Measurements from ENCODE around the gene ALPL. TPM values are rescaled to one million over a fixed set of nuclear protein-coding genes. Genes with fewer than 3 reads are reported as not detected.

ALPL gene
- total RNA-seq, 1 experiment from 2014 or later: 0.73 TPM

GRCh38 chr1:21534146-21534545, 24.9 kb downstream of the ALPL start:
- Histone ChIP-seq H3K36me3 (ENCODE audit: low read depth, low read length) (no peaks in the 10 kb centered on the region), H3F3A (ENCODE audit: low read length, unreplicated experiment) (no peaks in the 10 kb centered on the region), H3K9me2 (replicated peaks; ENCODE audit: low read length) (no peaks in the 10 kb centered on the region), H3K27ac (ENCODE audit: low read length) (no peak overlapping the region), H3K9me3 (ENCODE audit: low read length) (no peaks in the 10 kb centered on the region), H2AFZ (ENCODE audit: low read length) (no peak overlapping the region), H3K4me1 (ENCODE audit: insufficient read depth, low read length) (no peaks in the 10 kb centered on the region), H3K9ac (ENCODE audit: low read length) (no peak overlapping the region), H3K4me3 (ENCODE audit: low read length) (no peak overlapping the region), H3K4me2 (ENCODE audit: low read length) (no peak overlapping the region), H3K79me2 (ENCODE audit: low read length) (no peaks in the 10 kb centered on the region), H3K27me3 (ENCODE audit: low read length) (peaks cover 19% of the 10 kb centered on the region), H4K20me1 (ENCODE audit: low read length) (no peaks in the 10 kb centered on the region)
- ChIA-PET POLR2A (ENCODE audit: unreplicated experiment) (no interaction called here), CTCF (no interaction called here)
- DNase-seq (no peak), ATAC-seq (no peak)
- intact Hi-C loops (cut with micrococcal nuclease): loop anchor here (1.0 kb wide), 1 partner anchor 164 kb away; no protein-coding TSS in a partner anchor
- BruUV-seq (replicated peaks): no TSS peak
- TF ChIP-seq EZH2 (IDR thresholded peaks at IDR 0.05; ENCODE audit: low read length, unreplicated experiment) (no peak), EZH2phosphoT487 (IDR thresholded peaks at IDR 0.05; ENCODE audit: borderline replicate concordance, low read length) (no peak), CTCF (conservative IDR thresholded peaks at IDR 0.05; ENCODE audit: low read depth, low read length) (no peak)

GRCh38 chr1:21534674-21535378, 25.6 kb downstream of the ALPL start:
- ChIA-PET CTCF (interaction anchor here (1.5 kb wide), 1 partner anchor 165 kb away, joined by 9 read pairs; no protein-coding TSS in a partner anchor), POLR2A (ENCODE audit: unreplicated experiment) (no interaction called here)
- no peak overlapping the region for H3K4me3 ChIP-seq (ENCODE audit: low read length)
- H3K4me1 ChIP-seq (ENCODE audit: insufficient read depth, low read length): no peaks in the 10 kb centered on the region
- no TSS peak for BruUV-seq (replicated peaks)
- H3K4me2 ChIP-seq (ENCODE audit: low read length): no peak overlapping the region
- no peaks in the 10 kb centered on the region for H3K79me2 ChIP-seq (ENCODE audit: low read length)
- H3K9me2 ChIP-seq (replicated peaks; ENCODE audit: low read length): no peaks in the 10 kb centered on the region
- H3K9me3 ChIP-seq (ENCODE audit: low read length): no peaks in the 10 kb centered on the region
- no peak overlapping the region for H3K9ac ChIP-seq (ENCODE audit: low read length)
- peaks cover 12% of the 10 kb centered on the region for H3K27me3 ChIP-seq (ENCODE audit: low read length)
- peak; percentile 88 for ATAC-seq
- peak; percentile 73 for DNase-seq
- H3F3A ChIP-seq (ENCODE audit: low read length, unreplicated experiment): no peaks in the 10 kb centered on the region
- H4K20me1 ChIP-seq (ENCODE audit: low read length): no peaks in the 10 kb centered on the region
- intact Hi-C loops (cut with micrococcal nuclease): loop anchor here (1.0 kb wide), 1 partner anchor 165 kb away; no protein-coding TSS in a partner anchor
- no peaks in the 10 kb centered on the region for H3K36me3 ChIP-seq (ENCODE audit: low read depth, low read length)
- TF ChIP-seq EZH2phosphoT487 (IDR thresholded peaks at IDR 0.05; ENCODE audit: borderline replicate concordance, low read length): no peak
- TF ChIP-seq EZH2 (IDR thresholded peaks at IDR 0.05; ENCODE audit: low read length, unreplicated experiment): no peak
- TF ChIP-seq CTCF (conservative IDR thresholded peaks at IDR 0.05; ENCODE audit: low read depth, low read length): peak; percentile 76
- no peak overlapping the region for H2AFZ ChIP-seq (ENCODE audit: low read length)
- H3K27ac ChIP-seq (ENCODE audit: low read length): no peak overlapping the region

- no peaks in the 10 kb centered on the region for H4K20me1 ChIP-seq (ENCODE audit: low read length)
- no peak for DNase-seq
- no peak for ATAC-seq
- intact Hi-C loops (cut with micrococcal nuclease): no loop called here
- H3K9ac ChIP-seq (ENCODE audit: low read length): no peak overlapping the region
- H3K9me2 ChIP-seq (replicated peaks; ENCODE audit: low read length): no peaks in the 10 kb centered on the region
- no peak overlapping the region for H2AFZ ChIP-seq (ENCODE audit: low read length)
- H3K9me3 ChIP-seq (ENCODE audit: low read length): no peaks in the 10 kb centered on the region
- peaks cover 3% of the 10 kb centered on the region; the same call in 1 of the 2 replicates for H3K27me3 ChIP-seq (ENCODE audit: low read length)
- no peak overlapping the region for H3K27ac ChIP-seq (ENCODE audit: low read length)
- no peaks in the 10 kb centered on the region for H3K4me1 ChIP-seq (ENCODE audit: insufficient read depth, low read length)
- ChIA-PET POLR2A (ENCODE audit: unreplicated experiment) (no interaction called here), CTCF (no interaction called here)
- no peaks in the 10 kb centered on the region for H3K36me3 ChIP-seq (ENCODE audit: low read depth, low read length)
- no peaks in the 10 kb centered on the region for H3K79me2 ChIP-seq (ENCODE audit: low read length)
- no peaks in the 10 kb centered on the region for H3F3A ChIP-seq (ENCODE audit: low read length, unreplicated experiment)
- BruUV-seq (replicated peaks): no TSS peak
- H3K4me2 ChIP-seq (ENCODE audit: low read length): no peak overlapping the region
- TF ChIP-seq EZH2 (IDR thresholded peaks at IDR 0.05; ENCODE audit: low read length, unreplicated experiment) (no peak), EZH2phosphoT487 (IDR thresholded peaks at IDR 0.05; ENCODE audit: borderline replicate concordance, low read length) (no peak), CTCF (conservative IDR thresholded peaks at IDR 0.05; ENCODE audit: low read depth, low read length) (no peak)
- no peak overlapping the region for H3K4me3 ChIP-seq (ENCODE audit: low read length)
Observed at GRCh38 chr1:21536218-21536617, 27.0 kb downstream of the ALPL start.

Measured in PC-3 (cell line).